ENCODE results near the gene LMO2. TPM values are rescaled to one million over a fixed set of nuclear protein-coding genes. Genes with fewer than 3 reads are reported as not detected.

LMO2 gene
- total and polyA plus RNA-seq, 2 donors from 2014 or later, result 57.1 to 60.6 TPM

DNA sequence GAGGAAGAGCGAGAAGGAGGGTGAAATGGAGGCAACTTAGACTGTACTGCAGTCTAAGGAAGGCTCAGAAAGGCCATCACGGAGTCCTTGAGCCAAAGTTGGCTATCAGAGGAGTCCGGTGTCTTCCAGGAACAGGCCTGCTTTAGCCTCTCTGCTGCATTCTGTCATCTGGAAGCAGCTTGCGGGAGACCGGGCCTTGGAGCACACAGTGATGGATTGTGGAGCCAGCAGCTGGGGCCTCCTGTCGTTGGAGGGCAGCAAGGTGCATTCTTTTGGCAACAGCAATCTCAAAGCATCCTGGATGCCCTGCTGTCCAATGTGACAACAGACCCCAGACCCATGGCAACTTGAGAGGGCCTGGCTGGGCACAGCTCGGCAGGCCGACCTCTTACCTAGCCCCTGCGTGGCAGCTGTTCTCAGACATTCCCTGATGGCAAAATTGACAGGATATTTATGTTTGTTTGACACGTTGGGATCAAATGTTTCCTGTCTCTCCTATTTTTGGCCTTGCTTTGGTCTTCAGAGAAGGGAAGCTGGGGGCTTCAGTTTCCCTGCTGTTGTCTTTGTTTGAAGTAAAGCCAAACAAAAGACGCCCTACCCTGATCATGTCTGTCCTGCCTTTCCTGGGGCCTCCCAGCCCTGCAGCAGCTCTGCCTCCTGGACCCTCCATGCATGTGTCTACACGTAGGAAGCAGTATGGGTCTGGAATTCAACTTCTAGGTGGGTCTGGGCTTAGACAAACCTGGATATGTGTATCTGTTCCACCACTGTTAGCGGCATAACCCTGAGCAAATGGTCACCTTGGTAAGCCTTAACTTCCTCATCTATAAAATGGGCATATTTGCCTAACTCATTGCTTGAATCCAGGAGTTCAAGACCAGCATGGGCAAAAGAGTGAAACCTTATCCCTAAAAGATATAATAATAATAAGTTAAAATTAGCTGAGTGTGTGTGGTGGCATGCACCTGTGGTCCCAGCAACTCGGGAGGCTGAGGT, 43.9 kb upstream of the LMO2 start:
- Histone ChIP-seq H3K9me3 (ENCODE audit: control insufficient read depth in 2 of 3, insufficient read depth in 1 of 3, low read length in 3 of 3) (no peaks in the 10 kb centered on the region), H3K36me3 (ENCODE audit: control insufficient read depth in 2 of 3, insufficient read depth in 3 of 3, low read length in 3 of 3) (no peaks in the 10 kb centered on the region), H3K9ac (ENCODE audit: low read length in 3 of 3) (no peak overlapping the region), H3K27ac (ENCODE audit: low read depth in 2 of 2, low read length in 2 of 2) (no peak overlapping the region), H3K4me3 (ENCODE audit: low read length in 3 of 3) (no peak overlapping the region), H3K4me1 (ENCODE audit: control insufficient read depth in 2 of 3, insufficient read depth in 2 of 3, low read depth in 1 of 3, low read length in 3 of 3) (peaks cover 3 to 28% (median 18%) of the 10 kb centered on the region in 3 donors), H3K27me3 (ENCODE audit: control insufficient read depth, insufficient read depth, low read length) (no peaks in the 10 kb centered on the region)
- TF ChIP-seq, protein P1, sequence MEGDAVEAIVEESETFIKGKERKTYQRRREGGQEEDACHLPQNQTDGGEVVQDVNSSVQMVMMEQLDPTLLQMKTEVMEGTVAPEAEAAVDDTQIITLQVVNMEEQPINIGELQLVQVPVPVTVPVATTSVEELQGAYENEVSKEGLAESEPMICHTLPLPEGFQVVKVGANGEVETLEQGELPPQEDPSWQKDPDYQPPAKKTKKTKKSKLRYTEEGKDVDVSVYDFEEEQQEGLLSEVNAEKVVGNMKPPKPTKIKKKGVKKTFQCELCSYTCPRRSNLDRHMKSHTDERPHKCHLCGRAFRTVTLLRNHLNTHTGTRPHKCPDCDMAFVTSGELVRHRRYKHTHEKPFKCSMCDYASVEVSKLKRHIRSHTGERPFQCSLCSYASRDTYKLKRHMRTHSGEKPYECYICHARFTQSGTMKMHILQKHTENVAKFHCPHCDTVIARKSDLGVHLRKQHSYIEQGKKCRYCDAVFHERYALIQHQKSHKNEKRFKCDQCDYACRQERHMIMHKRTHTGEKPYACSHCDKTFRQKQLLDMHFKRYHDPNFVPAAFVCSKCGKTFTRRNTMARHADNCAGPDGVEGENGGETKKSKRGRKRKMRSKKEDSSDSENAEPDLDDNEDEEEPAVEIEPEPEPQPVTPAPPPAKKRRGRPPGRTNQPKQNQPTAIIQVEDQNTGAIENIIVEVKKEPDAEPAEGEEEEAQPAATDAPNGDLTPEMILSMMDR (IDR thresholded peaks at IDR 0.05; ENCODE audit: borderline replicate concordance, extremely low read depth, insufficient read depth), result no peak
- FAIRE-seq (no peak), DNase-seq (peak in 4 of 5 donors; percentile 49 to 78 (median 60))
- intact Hi-C loops (cut with DNase I), result no loop called here

DNA sequence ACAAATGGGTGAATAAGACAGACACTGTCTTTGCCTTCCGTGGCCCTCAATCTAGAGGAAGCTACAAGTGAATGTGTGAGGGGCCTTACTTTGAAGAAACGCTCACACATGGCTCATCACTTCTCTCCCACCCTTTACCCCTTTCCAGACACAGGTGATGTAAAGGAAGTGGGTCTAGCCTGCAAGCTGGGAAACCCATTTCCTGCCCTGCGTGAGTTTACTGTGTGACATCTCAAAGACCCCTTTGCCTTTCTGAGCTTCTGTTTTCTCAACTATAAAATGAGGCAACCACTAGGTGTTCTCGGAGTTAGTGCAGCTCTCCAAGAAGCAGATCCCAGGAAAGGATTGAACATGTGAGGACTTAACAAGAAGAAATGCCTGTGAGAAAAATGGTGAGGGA, 43.1 kb upstream of the LMO2 start:
- H3K4me3 ChIP-seq (ENCODE audit: low read length in 3 of 3), result no peak overlapping the region
- no peak overlapping the region for H3K9ac ChIP-seq (ENCODE audit: low read length in 3 of 3)
- no peak overlapping the region for H3K27ac ChIP-seq (ENCODE audit: low read depth in 2 of 2, low read length in 2 of 2)
- DNase-seq (no peak), FAIRE-seq (no peak)
- TF ChIP-seq, protein P1 (IDR thresholded peaks at IDR 0.05; ENCODE audit: borderline replicate concordance, extremely low read depth, insufficient read depth), result no peak
- H3K4me1 ChIP-seq (ENCODE audit: control insufficient read depth in 2 of 3, insufficient read depth in 2 of 3, low read depth in 1 of 3, low read length in 3 of 3), result peaks cover 3 to 28% (median 21%) of the 10 kb centered on the region in 3 donors
- no peaks in the 10 kb centered on the region for H3K36me3 ChIP-seq (ENCODE audit: control insufficient read depth in 2 of 3, insufficient read depth in 3 of 3, low read length in 3 of 3)
- no peaks in the 10 kb centered on the region for H3K27me3 ChIP-seq (ENCODE audit: control insufficient read depth, insufficient read depth, low read length)
- H3K9me3 ChIP-seq (ENCODE audit: control insufficient read depth in 2 of 3, insufficient read depth in 1 of 3, low read length in 3 of 3), result no peaks in the 10 kb centered on the region
- intact Hi-C loops (cut with DNase I), result no loop called here

DNA sequence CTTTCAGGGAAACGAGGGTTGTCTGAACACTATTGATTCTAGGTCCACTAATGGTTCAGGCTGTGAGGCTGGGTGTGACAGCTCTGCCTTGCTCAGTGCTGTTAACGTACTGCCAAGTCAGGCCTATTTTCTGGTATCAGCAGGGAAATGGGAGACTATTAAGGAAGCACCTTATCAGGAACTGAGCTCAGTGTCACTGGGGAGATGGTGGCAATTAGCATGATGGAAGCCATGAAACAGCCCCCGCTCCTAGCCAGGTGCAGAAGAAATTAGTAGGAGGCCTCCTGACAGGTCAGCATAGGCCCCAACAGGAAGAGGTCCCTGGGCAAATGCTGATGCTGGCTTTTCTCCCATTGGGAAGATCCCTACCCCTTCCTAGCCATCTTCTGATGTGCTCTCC, 42.6 kb upstream of the LMO2 start:
- DNase-seq (no peak), FAIRE-seq (no peak)
- Histone ChIP-seq H3K36me3 (ENCODE audit: control insufficient read depth in 2 of 3, insufficient read depth in 3 of 3, low read length in 3 of 3) (no peaks in the 10 kb centered on the region), H3K27me3 (ENCODE audit: control insufficient read depth, insufficient read depth, low read length) (no peaks in the 10 kb centered on the region), H3K9ac (ENCODE audit: low read length in 3 of 3) (no peak overlapping the region), H3K9me3 (ENCODE audit: control insufficient read depth in 2 of 3, insufficient read depth in 1 of 3, low read length in 3 of 3) (no peaks in the 10 kb centered on the region), H3K4me1 (ENCODE audit: control insufficient read depth in 2 of 3, insufficient read depth in 2 of 3, low read depth in 1 of 3, low read length in 3 of 3) (peaks cover 3 to 28% (median 22%) of the 10 kb centered on the region in 3 donors), H3K27ac (ENCODE audit: low read depth in 2 of 2, low read length in 2 of 2) (peak overlapping the region in 1 of 2 donors; percentile 79), H3K4me3 (ENCODE audit: low read length in 3 of 3) (no peak overlapping the region)
- TF ChIP-seq, protein P1 (IDR thresholded peaks at IDR 0.05; ENCODE audit: borderline replicate concordance, extremely low read depth, insufficient read depth), result no peak
- intact Hi-C loops (cut with DNase I), result no loop called here

Measured in kidney (tissue), 14 donors.